ENCODE measurements around the gene S100A6. TPM values are rescaled to one million over a fixed set of nuclear protein-coding genes. Genes with fewer than 3 reads are reported as not detected.

S100A6 gene
- total RNA-seq, 4 donors from 2014 or later = 219 to 881 (median 433) TPM

GRCh38 chr1:153553096-153553495 lies 17.3 kb upstream of the S100A6 start:
- peaks cover 14 to 24% (median 17%) of the 10 kb centered on the region in 4 donors for H3K4me1 ChIP-seq
- intact Hi-C loops (cut with DNase I; ENCODE audit: low total_unique reads) = no loop called here
- no peak overlapping the region for H3K4me3 ChIP-seq
- H3K9me3 ChIP-seq = no peaks in the 10 kb centered on the region
- WGBS, 2 donors (ENCODE audit: low coverage in 1 of 2) = 94 to 100% methylated on average over 1 to 12 of the region's 12 CpGs
- DNase-seq = peak; percentile 5
- H3K27ac ChIP-seq = no peak overlapping the region
- in situ Hi-C loops (cut with MboI; ENCODE audit: low pct_ligation_motif_present in 1 of 4, low pct_unique_long_range_greater_than_20kb in 1 of 4, low sequenced_read_pairs in 3 of 4) = no loop called here
- TF ChIP-seq CTCF (IDR thresholded peaks at IDR 0.05) (no peak), POLR2AphosphoS5 (IDR thresholded peaks at IDR 0.05) (no peak), POLR2A (IDR thresholded peaks at IDR 0.05) (no peak), EP300 (IDR thresholded peaks at IDR 0.05; ENCODE audit: low read depth) (no peak)
- H3K36me3 ChIP-seq = no peaks in the 10 kb centered on the region
- no peaks in the 10 kb centered on the region for H3K27me3 ChIP-seq

- Histone ChIP-seq H3K36me3 (no peaks in the 10 kb centered on the region), H3K27ac (no peak overlapping the region), H3K4me3 (no peak overlapping the region), H3K9me3 (no peaks in the 10 kb centered on the region), H3K4me1 (peaks cover 15 to 29% (median 19%) of the 10 kb centered on the region in 4 donors), H3K27me3 (no peaks in the 10 kb centered on the region)
- DNase-seq = peak; percentile 5
- intact Hi-C loops (cut with DNase I; ENCODE audit: low total_unique reads) = no loop called here
- TF ChIP-seq EP300 (IDR thresholded peaks at IDR 0.05; ENCODE audit: low read depth) (no peak), POLR2AphosphoS5 (IDR thresholded peaks at IDR 0.05) (no peak), POLR2A (IDR thresholded peaks at IDR 0.05) (no peak), CTCF (IDR thresholded peaks at IDR 0.05) (no peak)
- WGBS, 2 donors (ENCODE audit: low coverage in 1 of 2) = 92 to 100% methylated on average over 3 to 8 of the region's 8 CpGs
- in situ Hi-C loops (cut with MboI; ENCODE audit: low pct_ligation_motif_present in 1 of 4, low pct_unique_long_range_greater_than_20kb in 1 of 4, low sequenced_read_pairs in 3 of 4) = no loop called here
Observed at GRCh38 chr1:153552335-153552734, 16.5 kb upstream of the S100A6 start.

GRCh38 chr1:153550827-153551500 lies 15.2 kb upstream of the S100A6 start:
- TF ChIP-seq POLR2A (IDR thresholded peaks at IDR 0.05) = no peak
- TF ChIP-seq CTCF (IDR thresholded peaks at IDR 0.05) = no peak
- Histone ChIP-seq H3K36me3 (no peaks in the 10 kb centered on the region), H3K4me1 (peaks cover 25 to 42% (median 30%) of the 10 kb centered on the region in 4 donors), H3K27me3 (no peaks in the 10 kb centered on the region), H3K9me3 (no peaks in the 10 kb centered on the region), H3K4me3 (no peak overlapping the region), H3K27ac (no peak overlapping the region)
- peak; percentile 8 for DNase-seq
- intact Hi-C loops (cut with DNase I; ENCODE audit: low total_unique reads) = no loop called here
- WGBS, 2 donors (ENCODE audit: low coverage in 1 of 2) = 68 to 82% methylated on average over 9 to 10 of the region's 10 CpGs
- in situ Hi-C loops (cut with MboI; ENCODE audit: low pct_ligation_motif_present in 1 of 4, low pct_unique_long_range_greater_than_20kb in 1 of 4, low sequenced_read_pairs in 3 of 4) = no loop called here

GRCh38 chr1:153550398-153550758 lies 14.6 kb upstream of the S100A6 start:
- Histone ChIP-seq H3K4me1 (peaks cover 31 to 48% (median 36%) of the 10 kb centered on the region in 4 donors), H3K4me3 (no peak overlapping the region), H3K27ac (no peak overlapping the region), H3K27me3 (no peaks in the 10 kb centered on the region), H3K9me3 (no peaks in the 10 kb centered on the region), H3K36me3 (no peaks in the 10 kb centered on the region)
- 95% methylated on average over 4 of the region's 4 CpGs; no CpG with 5 or more reads in 1 of the 2 donors for WGBS, 2 donors (ENCODE audit: low coverage in 1 of 2)
- no peak for DNase-seq
- TF ChIP-seq CTCF (IDR thresholded peaks at IDR 0.05) = no peak
- no peak for TF ChIP-seq EP300 (IDR thresholded peaks at IDR 0.05; ENCODE audit: low read depth)
- no peak for TF ChIP-seq POLR2A (IDR thresholded peaks at IDR 0.05)
- TF ChIP-seq POLR2AphosphoS5 (IDR thresholded peaks at IDR 0.05) = no peak
- in situ Hi-C loops (cut with MboI; ENCODE audit: low pct_ligation_motif_present in 1 of 4, low pct_unique_long_range_greater_than_20kb in 1 of 4, low sequenced_read_pairs in 3 of 4) (no loop called here), intact Hi-C loops (cut with DNase I; ENCODE audit: low total_unique reads) (no loop called here)
